Naive thymus-derived CD8-positive, alpha-beta T cell (primary cell): ENCODE results near the gene LRRTM4. TPM values are rescaled to one million over a fixed set of nuclear protein-coding genes. Genes with fewer than 3 reads are reported as not detected.

Experiments used
- ATAC-seq, 2 donors: fragments of 150-1000 bp; cut with Tn5 transposase in 1 of 2; sonication (Bioruptor Pico), chemical (Tn5 transposase) in 1 of 2; 1 replicate in 1 of 2; 2 replicates in 1 of 2; pipeline ENCODE4 v1.10.0; 2021; ENCODE audit warnings: mild to moderate bottlenecking in 2 of 2, moderate library complexity in 2 of 2
- POLR2A ChIA-PET: fragments of 350-600 bp; sonication (Branson Sonifier 250); formaldehyde crosslinking; loops from one replicate; lab custom pipeline; 2021; ENCODE audit warnings: antibody characterized with exemption; lab: Charles Lee
- DNase-seq, 10 donors: peaks; one replicate each; pipeline versions ENCODE4 v3.0.0 to v3.0.0-alpha.2; 2020 to 2022
- H3K27ac Mint-ChIP-seq, 10 donors: one replicate each; pipeline ENCODE4 v1.8.0; 2020 to 2022; ENCODE audit warnings: mild to moderate bottlenecking in 10 of 10, mixed read lengths in 10 of 10, moderate library complexity in 4 of 10, inconsistent platforms in 1 of 10
- H3K27me3 Mint-ChIP-seq, 5 donors: one replicate each; pipeline ENCODE4 v1.8.0; 2021 to 2022; ENCODE audit warnings: mixed read lengths in 5 of 5
- H3K36me3 Mint-ChIP-seq, 3 donors: one replicate each; pipeline ENCODE4 v1.8.0; 2020 to 2022; ENCODE audit warnings: mixed read lengths in 3 of 3, mild to moderate bottlenecking in 2 of 3, inconsistent platforms in 1 of 3
- H3K4me1 Mint-ChIP-seq, 4 donors: one replicate each; pipeline ENCODE4 v1.8.0; 2021 to 2022; ENCODE audit warnings: mixed read lengths in 4 of 4
- H3K4me3 Mint-ChIP-seq, 10 donors: one replicate each; pipeline ENCODE4 v1.8.0; 2020 to 2022; ENCODE audit warnings: mild to moderate bottlenecking in 10 of 10, mixed read lengths in 10 of 10, moderate library complexity in 6 of 10, inconsistent platforms in 1 of 10
- H3K9me3 Mint-ChIP-seq, 9 donors: one replicate each; pipeline ENCODE4 v1.8.0; 2020 to 2022; ENCODE audit warnings: mixed read lengths in 9 of 9, mild to moderate bottlenecking in 3 of 9, inconsistent platforms in 1 of 9, moderate library complexity in 1 of 9
- polyA plus RNA-seq, 3 donors: library from polyadenylated mRNA; unstranded; fragments of 300-500 nt; fragmentation: Illumina TruSeq; gene quantifications; one replicate each; pipeline ENCODE4 v1.2.3, GENCODE V29; 2021
- total RNA-seq, 8 experiments: library from RNA in 2 of 8; stranded (reverse) in 2 of 8; gene quantifications; one replicate each; pipeline ENCODE4 v1.2.3 and lab custom pipeline; 2021 to 2026

LRRTM4 gene
- total and polyA plus RNA-seq, 5 experiments from 2014 or later: not detected

- ATAC-seq (no peak), DNase-seq (no peak)
- Mint-ChIP-seq H3K27ac (no peak overlapping the region), H3K36me3 (peaks cover 0 to 7% (median 0%) of the 10 kb centered on the region in 3 donors), H3K9me3 (peaks cover 0 to 28% (median 9%) of the 10 kb centered on the region in 9 donors), H3K27me3 (no peaks in the 10 kb centered on the region), H3K4me1 (no peaks in the 10 kb centered on the region), H3K4me3 (no peak overlapping the region)
- POLR2A ChIA-PET: no interaction called here
These were observed 64.5 kb downstream of the LRRTM4 start for GRCh38 chr2:77457665-77458064.

GRCh38 chr2:77443076-77443475 lies 79.1 kb downstream of the LRRTM4 start:
- Mint-ChIP-seq H3K36me3 (no peaks in the 10 kb centered on the region), H3K4me3 (no peak overlapping the region), H3K27ac (no peak overlapping the region), H3K9me3 (peaks cover 3 to 16% (median 12%) of the 10 kb centered on the region in 9 donors), H3K4me1 (no peaks in the 10 kb centered on the region), H3K27me3 (no peaks in the 10 kb centered on the region)
- ATAC-seq (no peak), DNase-seq (no peak)
- POLR2A ChIA-PET: no interaction called here

GRCh38 chr2:77434880-77435279 lies 87.3 kb downstream of the LRRTM4 start:
- Mint-ChIP-seq H3K4me3 (no peak overlapping the region), H3K36me3 (no peaks in the 10 kb centered on the region), H3K27me3 (no peaks in the 10 kb centered on the region), H3K4me1 (no peaks in the 10 kb centered on the region), H3K9me3 (peaks cover under 1 to 16% (median 8%) of the 10 kb centered on the region in 9 donors), H3K27ac (no peak overlapping the region)
- POLR2A ChIA-PET: no interaction called here
- ATAC-seq (no peak), DNase-seq (no peak)

GRCh38 chr2:77428946-77429345 lies 93.2 kb downstream of the LRRTM4 start:
- Mint-ChIP-seq H3K9me3 (peaks cover 8 to 36% (median 17%) of the 10 kb centered on the region in 9 donors), H3K4me1 (no peaks in the 10 kb centered on the region), H3K27ac (no peak overlapping the region), H3K36me3 (peaks cover 0 to 5% (median 0%) of the 10 kb centered on the region in 3 donors), H3K27me3 (no peaks in the 10 kb centered on the region), H3K4me3 (no peak overlapping the region)
- DNase-seq (no peak), ATAC-seq (no peak)
- POLR2A ChIA-PET: no interaction called here

- DNase-seq (no peak), ATAC-seq (no peak)
- Mint-ChIP-seq H3K27me3 (no peaks in the 10 kb centered on the region), H3K9me3 (peaks cover 0 to 22% (median 10%) of the 10 kb centered on the region in 9 donors), H3K27ac (no peak overlapping the region), H3K4me1 (no peaks in the 10 kb centered on the region), H3K36me3 (peaks cover 0 to 5% (median 0%) of the 10 kb centered on the region in 3 donors), H3K4me3 (no peak overlapping the region)
- POLR2A ChIA-PET: no interaction called here
These were observed 100.2 kb downstream of the LRRTM4 start for GRCh38 chr2:77421971-77422370.

- no peaks in the 10 kb centered on the region for H3K36me3 Mint-ChIP-seq
- no peaks in the 10 kb centered on the region for H3K27me3 Mint-ChIP-seq
- ATAC-seq: no peak
- POLR2A ChIA-PET: no interaction called here
- no peaks in the 10 kb centered on the region for H3K4me1 Mint-ChIP-seq
- no peak overlapping the region for H3K4me3 Mint-ChIP-seq
- DNase-seq: no peak
- H3K27ac Mint-ChIP-seq: no peak overlapping the region
- peaks cover 0 to 22% (median 7%) of the 10 kb centered on the region in 9 donors for H3K9me3 Mint-ChIP-seq
These were observed 103.6 kb downstream of the LRRTM4 start for GRCh38 chr2:77418537-77418936.

GRCh38 chr2:77404189-77404588 lies 118.0 kb downstream of the LRRTM4 start:
- H3K27ac Mint-ChIP-seq: no peak overlapping the region
- DNase-seq (no peak), ATAC-seq (no peak)
- H3K27me3 Mint-ChIP-seq: no peaks in the 10 kb centered on the region
- H3K4me1 Mint-ChIP-seq: no peaks in the 10 kb centered on the region
- no peaks in the 10 kb centered on the region for H3K36me3 Mint-ChIP-seq
- peaks cover 5 to 26% (median 14%) of the 10 kb centered on the region in 9 donors for H3K9me3 Mint-ChIP-seq
- POLR2A ChIA-PET: no interaction called here
- H3K4me3 Mint-ChIP-seq: no peak overlapping the region

- no peaks in the 10 kb centered on the region for H3K36me3 Mint-ChIP-seq
- H3K4me3 Mint-ChIP-seq: no peak overlapping the region
- no peak overlapping the region for H3K27ac Mint-ChIP-seq
- no peak for DNase-seq
- H3K9me3 Mint-ChIP-seq: peaks cover 5 to 26% (median 10%) of the 10 kb centered on the region in 9 donors
- POLR2A ChIA-PET: no interaction called here
- no peaks in the 10 kb centered on the region for H3K27me3 Mint-ChIP-seq
- no peaks in the 10 kb centered on the region for H3K4me1 Mint-ChIP-seq
- no peak for ATAC-seq
These were observed 123.1 kb downstream of the LRRTM4 start for GRCh38 chr2:77398970-77399600.

- ATAC-seq (no peak), DNase-seq (no peak)
- Mint-ChIP-seq H3K27ac (no peak overlapping the region), H3K27me3 (no peaks in the 10 kb centered on the region), H3K9me3 (peaks cover 4 to 24% (median 14%) of the 10 kb centered on the region in 9 donors), H3K4me1 (no peaks in the 10 kb centered on the region), H3K36me3 (no peaks in the 10 kb centered on the region), H3K4me3 (no peak overlapping the region)
- POLR2A ChIA-PET: no interaction called here
These were observed 124.4 kb downstream of the LRRTM4 start for GRCh38 chr2:77397763-77398162.

GRCh38 chr2:77395011-77395410 lies 127.2 kb downstream of the LRRTM4 start:
- no peak overlapping the region for H3K27ac Mint-ChIP-seq
- H3K4me3 Mint-ChIP-seq: no peak overlapping the region
- DNase-seq (no peak), ATAC-seq (no peak)
- no peaks in the 10 kb centered on the region for H3K27me3 Mint-ChIP-seq
- H3K9me3 Mint-ChIP-seq: peaks cover 2 to 13% (median 5%) of the 10 kb centered on the region in 9 donors
- H3K36me3 Mint-ChIP-seq: no peaks in the 10 kb centered on the region
- POLR2A ChIA-PET: no interaction called here
- no peaks in the 10 kb centered on the region for H3K4me1 Mint-ChIP-seq

GRCh38 chr2:77391119-77391518 lies 131.1 kb downstream of the LRRTM4 start:
- no peak for DNase-seq
- H3K4me1 Mint-ChIP-seq: no peaks in the 10 kb centered on the region
- no peak overlapping the region for H3K27ac Mint-ChIP-seq
- no peaks in the 10 kb centered on the region for H3K36me3 Mint-ChIP-seq
- POLR2A ChIA-PET: no interaction called here
- H3K4me3 Mint-ChIP-seq: no peak overlapping the region
- H3K27me3 Mint-ChIP-seq: no peaks in the 10 kb centered on the region
- ATAC-seq: no peak
- peaks cover 2 to 16% (median 9%) of the 10 kb centered on the region in 9 donors for H3K9me3 Mint-ChIP-seq

GRCh38 chr2:77387324-77387723 lies 134.9 kb downstream of the LRRTM4 start:
- ATAC-seq (no peak), DNase-seq (no peak)
- POLR2A ChIA-PET: no interaction called here
- Mint-ChIP-seq H3K36me3 (no peaks in the 10 kb centered on the region), H3K27ac (no peak overlapping the region), H3K4me1 (no peaks in the 10 kb centered on the region), H3K4me3 (no peak overlapping the region), H3K27me3 (no peaks in the 10 kb centered on the region), H3K9me3 (peaks cover 0 to 17% (median 9%) of the 10 kb centered on the region in 9 donors)

- POLR2A ChIA-PET: no interaction called here
- Mint-ChIP-seq H3K4me1 (no peaks in the 10 kb centered on the region), H3K9me3 (peaks cover 2 to 21% (median 8%) of the 10 kb centered on the region in 9 donors), H3K27me3 (no peaks in the 10 kb centered on the region), H3K4me3 (no peak overlapping the region), H3K36me3 (no peaks in the 10 kb centered on the region), H3K27ac (no peak overlapping the region)
- DNase-seq (no peak), ATAC-seq (no peak)
These were observed 149.5 kb downstream of the LRRTM4 start for GRCh38 chr2:77372636-77373035.

- H3K9me3 Mint-ChIP-seq: peaks cover 2 to 20% (median 14%) of the 10 kb centered on the region in 9 donors
- no peaks in the 10 kb centered on the region for H3K4me1 Mint-ChIP-seq
- no peak overlapping the region for H3K27ac Mint-ChIP-seq
- H3K36me3 Mint-ChIP-seq: no peaks in the 10 kb centered on the region
- POLR2A ChIA-PET: no interaction called here
- DNase-seq: no peak
- H3K27me3 Mint-ChIP-seq: no peaks in the 10 kb centered on the region
- H3K4me3 Mint-ChIP-seq: no peak overlapping the region
- no peak for ATAC-seq
These were observed 151.7 kb downstream of the LRRTM4 start for GRCh38 chr2:77370511-77370910.
